ENCODE results near the gene TRIM37. TPM values are rescaled to one million over a fixed set of nuclear protein-coding genes. Genes with fewer than 3 reads are reported as not detected.

Gene TRIM37
- total and polyA plus RNA-seq, 2 of the 8 experiments (the other 6 are each of a cell fraction or from before 2014, with no cell fraction given): 38.2 to 57.0 TPM

DNA sequence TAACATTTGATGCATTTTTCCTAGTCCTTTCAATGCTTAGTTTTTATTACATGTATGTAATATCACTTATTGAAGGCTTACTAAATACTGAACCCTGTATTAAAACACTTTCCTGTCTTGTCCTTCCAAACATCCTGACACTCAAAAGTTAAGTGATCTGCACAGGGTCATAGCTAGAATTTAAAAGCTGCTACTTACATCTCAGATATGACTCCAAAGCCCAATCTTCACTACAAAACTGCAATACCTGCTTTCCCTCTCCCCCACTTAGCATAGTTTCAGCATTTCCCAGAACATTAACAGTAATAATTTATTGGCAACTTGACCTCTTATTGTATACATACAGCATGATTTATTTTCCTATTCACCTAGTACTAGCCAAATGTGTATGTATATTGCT, 4.3 kb upstream of the TRIM37 start:
- no peak overlapping the region for H2BK15ac ChIP-seq (ENCODE audit: low read length)
- FAIRE-seq: no peak
- TF ChIP-seq PHF8 (conservative IDR thresholded peaks at IDR 0.05; ENCODE audit: low read depth, low read length) (no peak), TCF12 (IDR thresholded peaks at IDR 0.05; ENCODE audit: low read depth, low read length) (no peak), RXRA (IDR thresholded peaks at IDR 0.05; ENCODE audit: insufficient read depth, low read depth, low read length) (no peak), SIRT6 (IDR thresholded peaks at IDR 0.05; ENCODE audit: low read length) (no peak), MAFK (IDR thresholded peaks at IDR 0.05; ENCODE audit: low read depth, low read length) (no peak), EZH2 (IDR thresholded peaks at IDR 0.05; ENCODE audit: low read depth, low read length, severe bottlenecking) (no peak), NRF1 (IDR thresholded peaks at IDR 0.05; ENCODE audit: low read depth, low read length) (no peak), SP4 (IDR thresholded peaks at IDR 0.05; ENCODE audit: low read length) (no peak), BACH1 (IDR thresholded peaks at IDR 0.05; ENCODE audit: low read length) (no peak), CTBP2 (IDR thresholded peaks at IDR 0.05; ENCODE audit: borderline replicate concordance, insufficient read depth, insufficient read length, low read length) (no peak)
- TF ChIP-seq, protein P1, sequence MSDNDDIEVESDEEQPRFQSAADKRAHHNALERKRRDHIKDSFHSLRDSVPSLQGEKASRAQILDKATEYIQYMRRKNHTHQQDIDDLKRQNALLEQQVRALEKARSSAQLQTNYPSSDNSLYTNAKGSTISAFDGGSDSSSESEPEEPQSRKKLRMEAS (IDR thresholded peaks at IDR 0.05): no peak
- TF ChIP-seq, protein P2, sequence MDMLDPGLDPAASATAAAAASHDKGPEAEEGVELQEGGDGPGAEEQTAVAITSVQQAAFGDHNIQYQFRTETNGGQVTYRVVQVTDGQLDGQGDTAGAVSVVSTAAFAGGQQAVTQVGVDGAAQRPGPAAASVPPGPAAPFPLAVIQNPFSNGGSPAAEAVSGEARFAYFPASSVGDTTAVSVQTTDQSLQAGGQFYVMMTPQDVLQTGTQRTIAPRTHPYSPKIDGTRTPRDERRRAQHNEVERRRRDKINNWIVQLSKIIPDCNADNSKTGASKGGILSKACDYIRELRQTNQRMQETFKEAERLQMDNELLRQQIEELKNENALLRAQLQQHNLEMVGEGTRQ (IDR thresholded peaks at IDR 0.05; ENCODE audit: low read length): no peak
- H3K56ac ChIP-seq (replicated peaks; ENCODE audit: insufficient read length, low read depth, low read length): no peak overlapping the region
- peaks cover 2 to 5% of the 10 kb centered on the region in 2 experiments; a peak in 2 of 4 replicates for H3K79me2 ChIP-seq (ENCODE audit: control insufficient read depth in 1 of 2, insufficient read depth in 2 of 2, low read length in 2 of 2)
- H3K4me2 ChIP-seq (ENCODE audit: insufficient read depth in 1 of 2, low read depth in 2 of 2, low read length in 2 of 2): no peak overlapping the region
- no peak overlapping the region for H3K27ac ChIP-seq (ENCODE audit: low read depth, low read length)
- H3K23ac ChIP-seq (ENCODE audit: insufficient read length): no peak overlapping the region
- H3K9me3 ChIP-seq (ENCODE audit: insufficient read depth in 2 of 2, low read depth in 1 of 2, low read length in 1 of 2): no peaks in the 10 kb centered on the region
- H3K18ac ChIP-seq (ENCODE audit: extremely low read depth, low read length): no peak overlapping the region
- POLR2A ChIA-PET (ENCODE audit: partially characterized antibody): interaction anchor here (2.0 kb wide), 1 partner anchor 44 kb away, joined by 10 read pairs; the partner anchor contains the start of genes PRR11 and SKA2
- H3K79me1 ChIP-seq (ENCODE audit: low read depth, low read length): peaks cover 4% of the 10 kb centered on the region; the same call in 1 of the 2 replicates
- H3K9ac ChIP-seq (replicated peaks in 1 of 4; ENCODE audit: extremely low read depth in 1 of 4, low read depth in 3 of 4, low read length in 3 of 4): no peak overlapping the region
- no peak overlapping the region for H4K91ac ChIP-seq (replicated peaks; ENCODE audit: insufficient read length, low read length)
- H3K14ac ChIP-seq (ENCODE audit: insufficient read length): no peak overlapping the region
- CTCF ChIA-PET (ENCODE audit: partially characterized antibody): no interaction called here
- 0 out of 2 replicates have a peak, but pooled peaks cover 4% of the 10 kb centered on the region for H3K23me2 ChIP-seq (ENCODE audit: low read depth, low read length)
- H2AK5ac ChIP-seq (ENCODE audit: low read depth, low read length): no peak overlapping the region
- H2BK20ac ChIP-seq (ENCODE audit: low read length): no peak overlapping the region
- H3K4me3 ChIP-seq (ENCODE audit: extremely low read depth in 1 of 4, insufficient read depth in 2 of 4, low read depth in 3 of 4, low read length in 4 of 4): no peak overlapping the region
- no peaks in the 10 kb centered on the region for H3K27me3 ChIP-seq (replicated peaks in 1 of 4; ENCODE audit: control insufficient read depth in 3 of 4, extremely low read depth in 1 of 4, insufficient read depth in 3 of 4, low read length in 3 of 4)
- no peaks in the 10 kb centered on the region for H3K4me1 ChIP-seq (replicated peaks in 1 of 4; ENCODE audit: control insufficient read depth in 3 of 4, insufficient read depth in 4 of 4, low read length in 3 of 4)
- DNase-seq (ENCODE audit: low read depth in 1 of 2, low spot score in 2 of 2): no peak
- no peak overlapping the region for H3K4ac ChIP-seq (replicated peaks; ENCODE audit: insufficient read length, low read depth, low read length)
- H4K8ac ChIP-seq (ENCODE audit: extremely low read depth, insufficient read depth, low read length): no peak overlapping the region
- H2AFZ ChIP-seq (ENCODE audit: low read length): no peak overlapping the region
- no peak overlapping the region for H2BK12ac ChIP-seq (ENCODE audit: low read depth, low read length)
- peaks cover 0 to 2% of the 10 kb centered on the region in 2 experiments for H4K20me1 ChIP-seq (replicated peaks in 1 of 2; ENCODE audit: control insufficient read depth in 1 of 2, insufficient read depth in 2 of 2, low read length in 2 of 2)
- no peak overlapping the region for H4K5ac ChIP-seq (ENCODE audit: insufficient read length, low read depth, low read length)
- H2BK120ac ChIP-seq (replicated peaks; ENCODE audit: low read depth, low read length): no peak overlapping the region
- no peak overlapping the region for H2BK5ac ChIP-seq (ENCODE audit: low read depth, low read length)
- peaks cover 0 to 29% (median 4%) of the 10 kb centered on the region in 4 experiments; a peak in 5 of 8 replicates for H3K36me3 ChIP-seq (ENCODE audit: control insufficient read depth in 2 of 4, insufficient read depth in 4 of 4, low read length in 3 of 4)

Measured in H1 (cell line).